PC-3 (cell line): Measurements from ENCODE around the gene TTLL12. TPM values are rescaled to one million over a fixed set of nuclear protein-coding genes. Genes with fewer than 3 reads are reported as not detected.

Experiments used
- ATAC-seq: fragments of 200-7000 bp; cut with Tn5 transposase; 2 replicates; pipeline ENCODE4 v1.9.1; 2020; ENCODE audit warnings: mild to moderate bottlenecking, moderate library complexity
- BruUV-seq: library from RNA; stranded (reverse); fragments of 400-500 nt; replicated peaks from 2 replicates; lab custom pipeline; 2021; lab: Mats Ljungman, UMichigan
- CTCF ChIA-PET: fragments of 300-600 bp; sonication (Branson Sonifier 250); formaldehyde crosslinking; loops from one replicate; lab custom pipeline; 2022; ENCODE audit warnings: antibody characterized with exemption; lab: Charles Lee
- POLR2A ChIA-PET: fragments of 300-600 bp; sonication (Branson Sonifier 250); formaldehyde crosslinking; loops from one replicate; lab custom pipeline; 2022; ENCODE audit warnings: antibody characterized with exemption; ENCODE audit not compliant: unreplicated experiment; lab: Charles Lee
- DNase-seq: peaks from one replicate; pipeline ENCODE4 v3.0.0-alpha.2; 2015
- H2AFZ ChIP-seq: fragments of 300-600 bp; sonication (generic); 2 replicates; pipeline ENCODE4 v1.6.0; 2016; ENCODE audit warnings: antibody characterized with exemption, low read length
- H3F3A ChIP-seq: fragments of 300-600 bp; sonication (generic); one replicate; pipeline ENCODE4 v1.6.0; 2017; ENCODE audit warnings: antibody characterized with exemption, low read length, control low read depth, mild to moderate bottlenecking; ENCODE audit not compliant: unreplicated experiment
- H3K27ac ChIP-seq: fragments of 300-600 bp; sonication (generic); 2 replicates; pipeline ENCODE4 v1.5.1; 2016; ENCODE audit warnings: mild to moderate bottlenecking, low read length
- H3K27me3 ChIP-seq: fragments of 300-600 bp; sonication (generic); 2 replicates; pipeline ENCODE4 v1.6.1; 2016; ENCODE audit warnings: low read length, mixed read lengths
- H3K36me3 ChIP-seq: fragments of 300-600 bp; sonication (generic); 2 replicates; pipeline ENCODE4 v1.6.1; 2016; ENCODE audit warnings: low read depth, mixed run types, low read length, mixed read lengths
- H3K4me1 ChIP-seq: fragments of 300-600 bp; sonication (generic); 2 replicates; pipeline ENCODE4 v1.5.1; 2016; ENCODE audit warnings: low read length; ENCODE audit not compliant: insufficient read depth
- H3K4me2 ChIP-seq: fragments of 300-600 bp; sonication (generic); 2 replicates; pipeline ENCODE4 v1.6.0; 2016; ENCODE audit warnings: low read length
- H3K4me3 ChIP-seq: fragments of 300-600 bp; sonication (generic); 2 replicates; pipeline ENCODE4 v1.5.1; 2016; ENCODE audit warnings: mild to moderate bottlenecking, low read length, mixed read lengths
- H3K79me2 ChIP-seq: fragments of 300-600 bp; sonication (generic); 2 replicates; pipeline ENCODE4 v1.6.1; 2017; ENCODE audit warnings: low read length, mixed read lengths
- H3K9ac ChIP-seq: fragments of 300-600 bp; sonication (generic); 2 replicates; pipeline ENCODE4 v1.6.0; 2016; ENCODE audit warnings: mild to moderate bottlenecking, low read length
- H3K9me2 ChIP-seq: fragments of 300-600 bp; sonication (generic); replicated peaks from 2 replicates; pipeline ENCODE4 v1.6.1; 2016; ENCODE audit warnings: mixed run types, low read length, mixed read lengths
- H3K9me3 ChIP-seq: fragments of 300-600 bp; sonication (generic); 2 replicates; pipeline ENCODE4 v1.6.1; 2016; ENCODE audit warnings: low read length, mixed read lengths
- H4K20me1 ChIP-seq: fragments of 300-600 bp; sonication (generic); 2 replicates; pipeline ENCODE4 v1.6.1; 2016; ENCODE audit warnings: low read length, mixed read lengths
- EZH2 ChIP-seq: fragments of 300-600 bp; sonication (generic); IDR thresholded peaks from one replicate; pipeline ENCODE4 v1.6.1; 2017; ENCODE audit warnings: antibody characterized with exemption, mild to moderate bottlenecking, low read length; ENCODE audit not compliant: unreplicated experiment
- EZH2phosphoT487 ChIP-seq: fragments of 300-600 bp; sonication (generic); IDR thresholded peaks from 2 replicates; pipeline ENCODE4 v1.6.1; 2018; ENCODE audit warnings: mild to moderate bottlenecking, antibody characterized with exemption, low read length, borderline replicate concordance
- intact Hi-C: fragments of 100-400 bp; cut with micrococcal nuclease; formaldehyde crosslinking; loops from 2 replicates; pipeline ENCODE4 v1.9.0; 2023
- total RNA-seq: library from RNA; depleted of rRNA; stranded (reverse); fragments of >200 nt; gene quantifications from 2 replicates; pipeline ENCODE4 v1.2.3, GENCODE V29; 2014
- TF ChIP-seq, protein P1 (sequence below): fragments of 300-600 bp; sonication (generic); conservative IDR thresholded peaks from 2 replicates; pipeline ENCODE4 v1.5.1; 2017; ENCODE audit warnings: antibody characterized with exemption, low read depth, mild to moderate bottlenecking, low read length

TTLL12 gene
- total RNA-seq, 1 experiment from 2014 or later, result 48.9 TPM

- no peaks in the 10 kb centered on the region for H3K9me2 ChIP-seq
- ChIA-PET POLR2A (no interaction called here), CTCF (interaction anchor here (1.2 kb wide), 1 partner anchor 41 kb away, joined by 4 read pairs; no protein-coding TSS in a partner anchor)
- H3K27me3 ChIP-seq, result no peaks in the 10 kb centered on the region
- no peak overlapping the region for H3K27ac ChIP-seq
- no peaks in the 10 kb centered on the region for H3K36me3 ChIP-seq
- H3K9ac ChIP-seq, result no peak overlapping the region
- intact Hi-C loops, result no loop called here
- BruUV-seq, result no TSS peak
- ATAC-seq (no peak), DNase-seq (no peak)
- no peak overlapping the region for H2AFZ ChIP-seq
- no peaks in the 10 kb centered on the region for H4K20me1 ChIP-seq
- no peaks in the 10 kb centered on the region for H3K9me3 ChIP-seq
- H3K4me2 ChIP-seq, result no peak overlapping the region
- TF ChIP-seq EZH2phosphoT487 (no peak), EZH2 (no peak)
- TF ChIP-seq, protein P1, sequence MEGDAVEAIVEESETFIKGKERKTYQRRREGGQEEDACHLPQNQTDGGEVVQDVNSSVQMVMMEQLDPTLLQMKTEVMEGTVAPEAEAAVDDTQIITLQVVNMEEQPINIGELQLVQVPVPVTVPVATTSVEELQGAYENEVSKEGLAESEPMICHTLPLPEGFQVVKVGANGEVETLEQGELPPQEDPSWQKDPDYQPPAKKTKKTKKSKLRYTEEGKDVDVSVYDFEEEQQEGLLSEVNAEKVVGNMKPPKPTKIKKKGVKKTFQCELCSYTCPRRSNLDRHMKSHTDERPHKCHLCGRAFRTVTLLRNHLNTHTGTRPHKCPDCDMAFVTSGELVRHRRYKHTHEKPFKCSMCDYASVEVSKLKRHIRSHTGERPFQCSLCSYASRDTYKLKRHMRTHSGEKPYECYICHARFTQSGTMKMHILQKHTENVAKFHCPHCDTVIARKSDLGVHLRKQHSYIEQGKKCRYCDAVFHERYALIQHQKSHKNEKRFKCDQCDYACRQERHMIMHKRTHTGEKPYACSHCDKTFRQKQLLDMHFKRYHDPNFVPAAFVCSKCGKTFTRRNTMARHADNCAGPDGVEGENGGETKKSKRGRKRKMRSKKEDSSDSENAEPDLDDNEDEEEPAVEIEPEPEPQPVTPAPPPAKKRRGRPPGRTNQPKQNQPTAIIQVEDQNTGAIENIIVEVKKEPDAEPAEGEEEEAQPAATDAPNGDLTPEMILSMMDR, result no peak
- H3K4me3 ChIP-seq, result no peak overlapping the region
- H3K4me1 ChIP-seq, result no peaks in the 10 kb centered on the region
- H3K79me2 ChIP-seq, result no peaks in the 10 kb centered on the region
- no peaks in the 10 kb centered on the region for H3F3A ChIP-seq
Measured at GRCh38 chr22:43228863-43229262, 41.9 kb upstream of the TTLL12 start.

GRCh38 chr22:43228330-43228729 lies 41.4 kb upstream of the TTLL12 start:
- ATAC-seq, result no peak
- Histone ChIP-seq H3K4me1 (no peaks in the 10 kb centered on the region), H3K79me2 (no peaks in the 10 kb centered on the region), H3K9me3 (no peaks in the 10 kb centered on the region), H3K4me3 (no peak overlapping the region), H4K20me1 (no peaks in the 10 kb centered on the region), H3K9ac (no peak overlapping the region), H2AFZ (no peak overlapping the region), H3F3A (no peaks in the 10 kb centered on the region), H3K36me3 (no peaks in the 10 kb centered on the region), H3K4me2 (no peak overlapping the region), H3K9me2 (no peaks in the 10 kb centered on the region), H3K27ac (no peak overlapping the region), H3K27me3 (no peaks in the 10 kb centered on the region)
- TF ChIP-seq EZH2phosphoT487, result no peak
- no peak for TF ChIP-seq EZH2
- TF ChIP-seq, protein P1, result peak; percentile 55
- no TSS peak for BruUV-seq
- intact Hi-C loops, result no loop called here
- CTCF ChIA-PET, result interaction anchor here (0.6 to 1.2 kb wide), 2 partner anchors 41 to 154 kb away, joined by 4 to 6 read pairs; no protein-coding TSS in a partner anchor
- POLR2A ChIA-PET, result no interaction called here
- peak; percentile 35 for DNase-seq

DNA sequence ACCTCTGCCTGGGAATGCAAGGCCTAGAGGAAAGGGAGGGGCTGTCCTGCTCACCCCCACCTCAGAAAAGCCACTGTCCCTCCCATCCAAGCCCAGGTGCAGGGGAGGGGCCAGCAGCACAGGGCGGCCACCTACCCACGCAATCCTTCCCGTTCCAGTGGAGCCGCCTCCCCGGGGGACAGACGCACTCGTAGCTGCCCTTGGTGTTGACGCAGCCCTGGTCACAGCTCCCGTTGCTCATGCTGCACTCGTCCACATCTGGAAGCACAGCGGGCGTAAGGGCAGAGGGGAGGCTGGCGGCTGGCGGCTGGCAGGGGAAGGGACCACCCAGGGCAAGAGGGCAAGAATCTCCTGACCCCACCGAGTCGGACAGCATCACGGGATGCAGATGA lies 40.3 kb upstream of the TTLL12 start:
- no peak for TF ChIP-seq EZH2
- TF ChIP-seq, protein P1, result no peak
- no peak for TF ChIP-seq EZH2phosphoT487
- no peaks in the 10 kb centered on the region for H3K27me3 ChIP-seq
- no peak overlapping the region for H3K4me3 ChIP-seq

More for the DNA sequence above, 40.3 kb upstream of the TTLL12 start:
- BruUV-seq, result no TSS peak
- DNase-seq (no peak), ATAC-seq (no peak)
- no peak overlapping the region for H3K27ac ChIP-seq
- no peak overlapping the region for H2AFZ ChIP-seq
- no peaks in the 10 kb centered on the region for H3K9me3 ChIP-seq
- no peaks in the 10 kb centered on the region for H3K79me2 ChIP-seq
- no peaks in the 10 kb centered on the region for H3K36me3 ChIP-seq
- H3K4me2 ChIP-seq, result no peak overlapping the region
- ChIA-PET CTCF (no interaction called here), POLR2A (no interaction called here)
- no peaks in the 10 kb centered on the region for H3K9me2 ChIP-seq
- H3K4me1 ChIP-seq, result no peaks in the 10 kb centered on the region
- H4K20me1 ChIP-seq, result no peaks in the 10 kb centered on the region
- intact Hi-C loops, result no loop called here
- no peak overlapping the region for H3K9ac ChIP-seq
- no peaks in the 10 kb centered on the region for H3F3A ChIP-seq
